A673 (cell line): ENCODE results near the gene AFM. TPM values are rescaled to one million over a fixed set of nuclear protein-coding genes. Genes with fewer than 3 reads are reported as not detected.

Experiments
- BruUV-seq: library from RNA; stranded (reverse); fragments of 400-500 nt; replicated peaks from 2 replicates; lab custom pipeline; 2021; lab: Mats Ljungman, UMichigan
- CTCF ChIA-PET: fragments of 300-600 bp; sonication (Branson Sonifier 250); formaldehyde crosslinking; loops from one replicate; lab custom pipeline; 2022; ENCODE audit warnings: antibody characterized with exemption; lab: Charles Lee
- POLR2A ChIA-PET: fragments of 300-600 bp; sonication (Branson Sonifier 250); formaldehyde crosslinking; loops from one replicate; lab custom pipeline; 2022; ENCODE audit warnings: antibody characterized with exemption; ENCODE audit not compliant: low non-redundant PET; lab: Charles Lee
- DNase-seq: peaks from one replicate; pipeline ENCODE4 v3.0.0-alpha.2; 2015; ENCODE audit warnings: low spot score
- H3K27ac ChIP-seq: fragments of 200-600 bp; sonication (generic); 2 replicates; pipeline ENCODE4 v1.5.1; 2016; ENCODE audit warnings: mixed run types, low read depth, mild to moderate bottlenecking, mixed read lengths, antibody characterized with exemption, low read length; ENCODE audit not compliant: poor library complexity, severe bottlenecking
- H3K27me3 ChIP-seq: fragments of 200-600 bp; sonication (generic); replicated peaks from 2 replicates; pipeline ENCODE4 v1.6.1; 2017; ENCODE audit warnings: mixed run types, low read depth, mild to moderate bottlenecking, mixed read lengths, antibody characterized with exemption, low read length; ENCODE audit not compliant: insufficient read depth, poor library complexity
- H3K36me3 ChIP-seq: fragments of 200-600 bp; sonication (generic); 2 replicates; pipeline ENCODE4 v1.6.1; 2016; ENCODE audit warnings: mixed run types, mild to moderate bottlenecking, mixed read lengths, antibody characterized with exemption, low read length; ENCODE audit not compliant: insufficient read depth, poor library complexity, severe bottlenecking
- H3K4me1 ChIP-seq: fragments of 200-600 bp; sonication (generic); 2 replicates; pipeline ENCODE4 v1.6.1; 2017; ENCODE audit warnings: mixed run types, mild to moderate bottlenecking, mixed read lengths, antibody characterized with exemption, low read length; ENCODE audit not compliant: insufficient read depth, poor library complexity, severe bottlenecking
- H3K4me3 ChIP-seq: fragments of 200-600 bp; sonication (generic); 2 replicates; pipeline ENCODE4 v1.5.1; 2016; ENCODE audit warnings: low read depth, mixed run types, mild to moderate bottlenecking, mixed read lengths, low read length; ENCODE audit not compliant: poor library complexity, severe bottlenecking
- H3K9me3 ChIP-seq: fragments of 200-600 bp; sonication (generic); 2 replicates; pipeline ENCODE4 v1.6.1; 2016; ENCODE audit warnings: mixed run types, low read depth, mild to moderate bottlenecking, mixed read lengths, antibody characterized with exemption, low read length; ENCODE audit not compliant: poor library complexity, severe bottlenecking
- CTCF ChIP-seq: fragments of 300-800, 200-600 bp; sonication (generic); conservative IDR thresholded peaks from 2 replicates; pipeline ENCODE4 v1.5.1; 2017; ENCODE audit warnings: low read depth, mild to moderate bottlenecking, antibody characterized with exemption, low read length, moderate library complexity, mixed read lengths
- EZH2 ChIP-seq: fragments of 200-600 bp; sonication (generic); IDR thresholded peaks from 2 replicates; pipeline ENCODE4 v1.6.1; 2017; ENCODE audit warnings: borderline replicate concordance, low read depth, mild to moderate bottlenecking, mixed read lengths, antibody characterized with exemption, low read length; ENCODE audit not compliant: poor library complexity, severe bottlenecking
- intact Hi-C: fragments of 100-400 bp; cut with micrococcal nuclease; formaldehyde crosslinking; loops from one replicate; pipeline ENCODE4 v1.10.0; 2022; ENCODE audit not compliant: unreplicated experiment
- total RNA-seq: library from RNA; stranded (reverse); gene quantifications from 2 replicates; pipeline ENCODE4 v1.2.3, GENCODE V29; 2021

AFM gene
- total RNA-seq, 1 experiment from 2014 or later, result not detected

- intact Hi-C loops, result no loop called here
- DNase-seq, result no peak
- POLR2A ChIA-PET, result no interaction called here
- Histone ChIP-seq H3K4me1 (no peaks in the 10 kb centered on the region), H3K4me3 (no peak overlapping the region), H3K27me3 (no peaks in the 10 kb centered on the region), H3K27ac (no peak overlapping the region), H3K9me3 (no peaks in the 10 kb centered on the region), H3K36me3 (no peaks in the 10 kb centered on the region)
- no TSS peak for BruUV-seq
- CTCF ChIA-PET, result no interaction called here
- TF ChIP-seq EZH2 (no peak), CTCF (no peak)
Measured at GRCh38 chr4:73507541-73507940, 26.0 kb downstream of the AFM start.

GRCh38 chr4:73508651-73509050, 27.1 kb downstream of the AFM start:
- Histone ChIP-seq H3K4me3 (no peak overlapping the region), H3K27me3 (no peaks in the 10 kb centered on the region), H3K4me1 (no peaks in the 10 kb centered on the region), H3K9me3 (no peaks in the 10 kb centered on the region), H3K36me3 (no peaks in the 10 kb centered on the region), H3K27ac (no peak overlapping the region)
- TF ChIP-seq CTCF (no peak), EZH2 (no peak)
- ChIA-PET CTCF (no interaction called here), POLR2A (no interaction called here)
- BruUV-seq, result no TSS peak
- intact Hi-C loops, result no loop called here
- DNase-seq, result no peak

GRCh38 chr4:73518340-73518739, 36.8 kb downstream of the AFM start:
- CTCF ChIA-PET, result no interaction called here
- peaks cover 14% of the 10 kb centered on the region for H3K4me1 ChIP-seq
- POLR2A ChIA-PET, result no interaction called here

More at GRCh38 chr4:73518340-73518739, 36.8 kb downstream of the AFM start:
- H3K27me3 ChIP-seq, result no peaks in the 10 kb centered on the region
- no peaks in the 10 kb centered on the region for H3K36me3 ChIP-seq
- DNase-seq, result no peak
- no peak for TF ChIP-seq CTCF
- no peak for TF ChIP-seq EZH2
- H3K9me3 ChIP-seq, result no peaks in the 10 kb centered on the region
- no peak overlapping the region for H3K27ac ChIP-seq
- no peak overlapping the region for H3K4me3 ChIP-seq
- intact Hi-C loops, result no loop called here
- BruUV-seq, result no TSS peak
